NCI-H2081 (cell line): ENCODE data around the gene DLGAP5.

ENCODE experiments used
- DNase-seq, 2 experiments: peaks; one replicate each; lab custom pipeline; 2025; lab: John Stamatoyannopoulos, UW

The DLGAP5 gene

DNA sequence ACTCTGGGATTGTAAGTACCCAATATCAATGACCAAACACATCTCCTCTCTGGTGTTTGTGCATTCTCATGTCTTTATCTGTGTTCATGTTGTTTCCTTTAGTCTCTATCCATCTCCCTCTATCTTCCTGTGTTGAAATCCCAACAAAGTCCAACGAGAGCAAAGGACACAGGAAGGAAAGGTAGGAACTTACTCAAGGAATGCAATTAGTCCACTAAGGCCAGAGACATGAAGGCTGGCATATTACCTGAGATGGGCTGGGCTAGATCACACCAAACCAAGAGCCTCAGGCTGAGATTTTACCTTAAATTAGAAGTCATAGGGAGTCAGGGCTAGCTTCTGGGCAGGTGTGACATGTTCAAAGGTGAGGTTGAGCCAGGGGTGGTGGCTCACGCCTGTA is 76.7 kb downstream of the DLGAP5 start:
- no peak for DNase-seq

DNA sequence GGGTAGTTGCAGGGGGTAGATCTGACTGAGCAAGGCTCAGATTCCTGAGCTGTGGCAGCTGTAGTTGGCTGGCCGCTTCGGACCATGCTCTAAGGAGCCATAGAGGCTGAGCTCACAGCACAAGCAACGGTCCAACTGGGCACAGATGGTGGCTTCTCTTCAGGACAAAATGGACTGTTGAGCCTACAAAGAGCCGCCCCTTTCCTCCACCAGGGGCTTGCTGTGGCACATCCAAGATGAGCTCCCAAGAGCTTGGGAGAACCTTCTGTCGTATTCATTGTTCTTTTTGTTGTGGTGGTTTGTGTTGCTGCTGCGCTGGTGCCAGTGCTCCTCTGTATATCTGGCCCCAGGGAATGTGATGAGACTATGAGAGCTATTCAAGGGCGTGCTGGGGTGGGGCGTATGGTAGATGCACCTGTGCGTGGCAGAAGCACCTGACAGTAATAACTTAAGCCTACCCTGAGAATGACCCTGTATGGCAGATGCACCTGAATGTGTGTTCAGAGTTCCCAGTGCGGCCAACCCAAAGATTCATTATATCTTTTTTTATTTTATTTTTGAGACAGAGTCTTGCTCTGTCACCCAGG is 80.2 kb downstream of the DLGAP5 start:
- no peak for DNase-seq

DNA sequence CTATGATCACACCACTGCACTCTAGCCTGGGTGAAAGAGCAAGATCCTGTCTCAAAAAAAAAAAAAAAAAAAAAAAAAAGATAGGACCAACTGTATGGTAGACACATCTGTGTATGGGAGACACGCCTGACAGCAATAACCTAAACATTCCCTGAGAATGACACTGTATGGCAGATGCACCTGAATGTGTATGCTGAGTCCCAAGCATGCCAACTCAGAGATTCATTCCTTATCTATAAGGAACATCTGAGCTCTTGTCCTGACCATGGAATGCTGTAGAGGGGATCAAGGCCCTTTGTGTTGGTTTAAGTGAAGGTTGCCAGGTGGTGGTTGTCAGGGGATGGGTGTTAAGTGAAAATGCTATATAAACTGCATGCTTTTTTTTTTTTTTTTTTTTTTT is 81.5 kb downstream of the DLGAP5 start:
- no peak for DNase-seq

DNA sequence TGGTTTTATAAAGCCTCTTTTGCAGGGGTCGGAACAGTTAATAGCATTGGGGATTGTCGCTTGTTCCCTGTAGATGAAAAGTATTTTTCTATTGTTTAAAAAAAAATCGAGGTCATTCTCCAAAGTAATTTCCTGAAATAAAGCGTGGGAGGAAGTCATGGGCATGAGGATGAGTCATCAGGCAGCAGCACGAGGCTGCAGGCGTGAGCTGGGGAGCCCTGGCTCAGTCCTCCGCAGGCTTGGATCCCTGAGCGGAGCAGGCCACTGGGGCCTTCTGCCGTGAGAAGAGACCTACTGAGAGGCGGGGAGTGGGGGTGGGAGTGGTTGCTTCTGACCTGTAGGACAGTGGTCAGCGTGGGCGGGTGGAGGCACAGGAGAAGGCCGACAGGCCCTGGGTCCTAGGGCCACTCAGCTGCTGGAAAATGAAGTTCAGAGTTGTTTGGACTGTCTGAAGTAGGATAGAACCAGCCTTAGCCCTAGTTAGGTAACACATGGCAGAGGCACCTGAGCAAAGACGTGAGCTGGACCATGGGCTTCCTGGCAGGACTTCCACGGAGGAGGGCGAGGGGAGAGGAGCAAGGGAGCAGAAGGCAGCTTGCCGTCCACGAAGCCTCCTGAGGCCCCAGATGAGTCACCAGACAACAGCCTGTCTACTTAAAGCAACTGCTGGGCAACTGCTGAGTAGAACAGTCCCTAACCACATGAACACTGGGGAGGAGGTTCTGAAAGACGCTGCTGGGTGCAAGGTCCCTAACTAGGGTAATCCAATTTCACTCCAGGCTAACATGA is 83.4 kb downstream of the DLGAP5 start:
- DNase-seq = no peak

DNA sequence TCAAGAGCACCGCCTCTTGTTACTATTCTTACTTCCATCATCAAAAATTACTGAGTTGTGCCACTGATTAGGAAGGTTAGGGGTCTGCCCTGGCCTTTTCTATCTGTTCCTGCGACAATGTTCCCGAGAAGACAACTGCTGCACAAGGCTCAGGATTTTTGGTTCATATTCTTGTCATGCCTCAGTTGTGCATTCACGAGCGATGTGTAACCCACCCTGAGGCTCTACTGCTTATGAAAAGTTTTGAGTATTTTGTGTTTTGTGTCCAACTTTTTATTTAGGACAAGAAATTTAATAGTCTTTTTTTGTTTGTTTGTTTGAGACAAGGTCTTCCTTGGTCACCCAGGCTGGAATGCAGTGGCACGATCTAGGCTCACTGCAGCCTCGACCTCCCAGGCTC is 85.4 kb downstream of the DLGAP5 start:
- DNase-seq = no peak

DNA sequence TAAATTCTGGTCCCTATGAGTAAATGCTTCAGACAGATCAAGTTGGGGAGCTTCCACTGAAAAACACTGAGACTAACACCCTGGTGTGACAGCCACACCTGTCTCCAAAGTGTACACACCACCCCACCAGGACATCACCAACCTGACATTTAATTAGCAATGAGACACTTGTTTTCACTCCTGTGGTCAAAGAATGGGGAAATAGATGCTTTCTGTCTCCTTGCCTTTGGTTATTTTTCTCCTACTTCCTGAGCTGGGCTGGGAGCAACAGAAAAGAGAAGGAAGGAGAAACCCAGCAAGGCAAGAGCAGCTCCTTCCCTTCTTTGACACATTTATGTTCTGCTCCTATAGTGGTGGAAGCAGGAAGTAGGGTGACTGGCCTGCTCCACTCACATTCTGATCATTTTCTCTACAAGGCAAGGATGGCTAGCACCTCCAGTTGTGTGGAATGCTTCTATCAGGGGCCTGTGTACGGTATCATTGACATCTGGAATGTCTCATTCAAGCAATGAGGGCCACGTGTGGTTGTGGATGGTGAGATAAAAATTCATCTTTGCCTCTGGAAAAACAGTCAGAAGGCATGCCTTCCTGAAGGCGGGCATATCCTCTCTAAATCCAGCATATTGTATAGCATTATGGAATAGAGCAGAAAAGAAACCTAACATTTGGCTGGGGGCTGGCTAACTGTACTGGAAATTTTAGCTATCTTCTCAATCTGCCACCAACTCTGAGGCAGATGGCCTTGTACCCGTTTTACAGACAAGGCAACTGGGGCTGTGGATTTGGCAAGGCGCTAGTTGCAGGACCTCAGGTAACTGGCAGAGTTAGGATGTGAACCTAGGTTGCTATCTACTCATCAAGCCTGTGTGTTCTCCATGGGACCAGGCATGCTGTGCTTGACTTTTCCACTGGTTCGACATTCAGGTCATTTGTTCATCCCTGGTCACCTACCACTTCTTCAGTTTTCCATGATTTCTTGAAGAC is 87.1 kb downstream of the DLGAP5 start:
- no peak for DNase-seq

DNA sequence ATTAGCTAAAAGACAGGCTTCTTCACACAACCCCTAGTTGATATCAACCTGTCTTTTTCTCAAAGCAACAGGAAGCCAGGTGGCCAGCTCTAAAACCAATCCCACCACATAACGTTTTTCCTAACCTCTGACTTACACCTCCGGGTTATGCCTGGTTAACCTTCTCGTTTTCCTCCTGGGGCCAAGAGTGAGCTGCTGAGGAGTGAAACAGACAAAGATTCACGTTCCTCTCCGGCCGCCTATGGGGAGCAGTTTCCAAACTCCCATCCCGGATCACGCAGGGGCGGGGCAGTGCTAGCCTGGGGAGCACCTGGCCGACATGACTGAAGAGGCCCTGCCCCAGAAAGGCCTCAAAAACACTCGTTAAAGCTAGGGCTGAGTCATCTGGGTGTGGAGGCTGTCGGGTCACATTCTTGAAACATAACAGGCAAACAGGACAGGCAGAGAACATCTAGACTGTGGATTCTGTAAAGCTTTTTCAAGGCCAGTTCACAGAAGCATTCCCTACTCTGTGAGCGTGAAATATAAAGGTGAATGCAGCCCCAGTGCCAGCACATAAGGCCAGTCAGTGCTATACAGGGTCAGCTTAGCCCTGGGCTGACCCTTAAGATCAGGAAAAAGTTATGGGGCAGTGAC is 88.3 kb downstream of the DLGAP5 start:
- DNase-seq = no peak

DNA sequence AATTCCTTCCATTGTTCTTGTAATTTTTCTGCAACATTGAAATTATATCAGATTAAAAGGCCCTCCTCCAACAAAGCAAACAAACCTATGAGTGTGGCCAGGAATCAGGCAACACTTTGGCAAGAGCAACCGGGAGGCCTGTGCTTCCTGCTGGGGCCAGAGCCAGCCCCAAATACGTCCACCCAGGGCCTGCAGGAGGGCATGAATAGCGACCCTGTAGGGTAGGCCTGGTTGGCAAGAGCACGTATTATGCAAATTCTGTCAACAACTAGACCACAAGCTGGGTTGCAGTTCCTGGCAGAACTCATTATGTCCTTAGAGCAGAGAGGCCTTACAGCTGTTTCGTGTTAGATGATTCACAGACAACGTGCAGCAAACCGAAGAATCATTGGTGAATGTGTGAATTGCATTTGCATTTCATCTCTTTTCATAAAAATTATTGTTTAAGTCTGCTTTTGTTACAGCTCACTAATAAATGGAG is 89.2 kb downstream of the DLGAP5 start:
- peak; percentile 86 to 97 for DNase-seq

DNA sequence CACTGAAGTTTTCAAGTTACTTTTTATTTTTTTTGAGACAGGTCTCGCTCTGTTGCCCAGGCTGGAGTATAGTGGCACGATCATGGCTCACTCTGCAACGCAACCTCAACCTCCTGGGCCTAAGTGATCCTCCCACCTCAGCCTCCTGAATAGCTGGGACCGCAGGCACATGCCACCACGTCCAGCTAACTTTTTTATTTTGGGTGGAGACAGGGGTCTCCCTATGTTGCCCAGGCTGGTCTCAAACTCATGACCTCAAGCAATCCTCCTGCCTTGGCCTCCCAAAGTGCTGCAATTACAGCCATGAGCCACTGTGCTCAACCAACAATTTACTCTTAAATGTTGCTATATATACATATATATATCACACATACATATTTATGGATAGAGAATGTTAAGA is 89.7 kb downstream of the DLGAP5 start:
- DNase-seq = no peak

DNA sequence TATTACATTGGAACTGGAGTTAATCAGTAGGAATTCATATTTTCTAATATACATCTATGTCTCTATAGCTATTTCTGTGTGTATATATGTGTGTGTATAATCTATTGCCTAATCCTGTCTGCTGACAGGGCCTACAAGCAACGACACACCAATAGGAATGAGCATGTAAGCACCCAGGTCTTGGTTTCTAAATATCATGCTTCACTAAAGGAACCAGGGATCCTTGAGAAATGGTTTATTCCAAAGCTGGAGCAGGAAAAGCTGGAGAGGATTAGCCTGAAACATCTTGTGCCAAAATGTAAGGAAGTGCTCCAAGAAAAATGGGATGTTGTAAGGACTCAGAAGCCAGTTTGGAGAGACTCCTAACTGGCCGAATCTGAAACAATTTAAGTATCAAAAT is 91.6 kb downstream of the DLGAP5 start:
- no peak for DNase-seq

DNA sequence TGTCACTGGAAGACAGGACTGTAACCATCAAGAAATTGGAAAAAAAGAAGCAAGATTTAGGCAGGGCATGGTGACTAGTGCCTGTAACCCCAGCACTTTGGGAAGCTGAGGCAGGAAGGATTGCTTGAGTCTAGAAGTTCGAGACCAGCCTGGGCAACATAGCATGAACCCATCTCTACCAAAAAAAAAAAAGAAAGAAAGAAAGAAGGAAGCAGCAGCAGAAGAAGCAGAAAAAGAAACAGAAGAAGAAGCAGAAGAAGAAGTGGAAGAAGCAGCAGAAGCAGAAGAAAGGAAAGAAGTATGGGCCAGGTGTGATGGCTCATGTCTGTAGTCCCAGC is 92.9 kb downstream of the DLGAP5 start:
- no peak for DNase-seq
